Activated CD4-positive, alpha-beta T cell treated with anti-CD3 and anti-CD28 coated beads for 24 hours (primary cell): ENCODE results near the gene SLC39A2.
"Not testable (repeated sequence)": the region's sequence is repeated elsewhere in the genome, so short reads cannot be mapped to it uniquely, and the experiment has no call there.

ENCODE experiments used
- DNase-seq, 2 donors: peaks; one replicate each; pipeline ENCODE4 v3.0.0-alpha.2; 2020; ENCODE audit warnings: low read depth in 2 of 2

Gene SLC39A2

GRCh38 chr14:20997115-20997514 is 2.0 kb upstream of the SLC39A2 start:
- no peak for DNase-seq

GRCh38 chr14:20997564-20997963 is 1.5 kb upstream of the SLC39A2 start:
- DNase-seq = no peak

DNA sequence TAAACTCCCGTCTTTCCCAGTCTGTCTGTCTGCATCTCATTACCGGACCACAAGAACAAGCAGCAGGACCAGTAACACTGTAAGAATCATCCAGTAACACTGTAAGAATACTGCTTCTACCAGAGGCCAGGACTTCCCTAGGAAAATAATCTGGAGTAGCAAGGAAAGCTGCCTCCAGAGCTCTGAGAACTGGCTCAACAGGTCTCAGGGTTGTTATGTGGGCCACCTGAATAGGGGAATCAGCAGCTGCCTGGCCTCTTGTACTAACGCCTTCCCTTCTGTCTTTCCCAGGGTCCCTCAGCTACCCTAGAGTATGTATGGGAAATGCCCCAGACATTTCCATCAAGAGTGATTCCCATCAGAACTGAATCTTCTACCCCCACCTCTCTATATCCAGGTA is 954 bp upstream of the SLC39A2 start:
- no peak for DNase-seq

DNA sequence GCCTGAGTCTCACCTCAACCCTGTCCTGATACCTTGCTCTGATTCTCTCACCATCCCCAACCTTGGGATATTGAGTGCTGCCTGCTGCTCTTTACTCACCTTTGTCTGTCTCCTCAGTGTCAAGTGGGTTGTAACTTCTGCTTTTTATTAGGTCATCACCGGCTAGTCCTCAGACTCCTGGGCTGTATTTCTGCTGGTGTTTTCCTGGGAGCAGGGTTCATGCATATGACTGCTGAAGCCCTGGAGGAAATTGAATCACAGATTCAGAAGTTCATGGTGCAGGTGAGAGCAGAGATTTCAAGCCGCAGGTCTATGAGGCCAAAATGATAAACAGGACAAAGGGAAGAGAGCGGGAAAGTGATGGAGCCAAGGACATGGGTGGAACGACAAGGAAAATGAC is 498 bp downstream of the SLC39A2 start:
- DNase-seq = no peak

DNA sequence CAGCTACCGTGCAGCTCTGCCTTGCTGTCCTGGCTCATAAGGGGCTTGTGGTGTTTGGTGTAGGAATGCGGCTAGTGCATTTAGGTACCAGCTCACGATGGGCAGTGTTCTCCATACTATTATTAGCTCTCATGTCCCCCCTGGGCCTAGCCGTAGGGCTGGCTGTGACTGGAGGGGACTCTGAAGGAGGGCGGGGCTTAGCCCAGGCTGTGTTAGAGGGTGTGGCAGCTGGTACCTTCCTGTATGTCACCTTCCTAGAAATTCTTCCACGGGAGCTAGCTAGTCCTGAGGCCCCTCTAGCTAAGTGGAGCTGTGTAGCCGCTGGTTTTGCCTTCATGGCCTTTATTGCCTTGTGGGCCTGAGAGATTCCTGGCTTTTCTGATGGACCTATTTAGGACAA is 2.1 kb downstream of the SLC39A2 start:
- no peak for DNase-seq

DNA sequence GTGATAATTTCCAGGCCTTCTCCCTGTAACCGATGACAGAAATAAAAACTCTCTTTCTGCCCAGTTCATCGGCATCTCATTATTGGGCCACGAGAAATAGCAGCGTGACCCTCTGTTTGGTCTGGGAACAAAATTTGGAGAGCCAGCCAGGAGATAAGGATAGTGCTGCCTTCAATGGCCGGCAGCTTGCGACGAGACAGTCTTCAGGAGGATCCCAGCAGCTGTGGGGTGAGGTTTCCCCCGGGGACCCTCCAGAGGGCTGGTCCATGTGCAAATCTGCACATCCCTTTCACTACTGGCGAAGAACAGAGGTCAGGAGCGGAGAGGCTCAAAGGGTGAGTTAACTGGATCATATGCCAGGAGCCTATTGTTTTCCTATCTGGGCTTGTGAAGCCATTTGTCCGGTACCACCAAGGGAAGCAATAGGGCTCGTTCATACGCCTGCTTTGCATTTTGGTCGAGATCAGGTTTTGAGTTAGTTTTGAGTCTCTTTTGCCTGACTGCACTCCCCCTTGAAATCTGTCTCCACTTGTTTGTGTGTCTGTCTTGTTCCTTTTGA is 4.8 kb downstream of the SLC39A2 start:
- DNase-seq = no peak

DNA sequence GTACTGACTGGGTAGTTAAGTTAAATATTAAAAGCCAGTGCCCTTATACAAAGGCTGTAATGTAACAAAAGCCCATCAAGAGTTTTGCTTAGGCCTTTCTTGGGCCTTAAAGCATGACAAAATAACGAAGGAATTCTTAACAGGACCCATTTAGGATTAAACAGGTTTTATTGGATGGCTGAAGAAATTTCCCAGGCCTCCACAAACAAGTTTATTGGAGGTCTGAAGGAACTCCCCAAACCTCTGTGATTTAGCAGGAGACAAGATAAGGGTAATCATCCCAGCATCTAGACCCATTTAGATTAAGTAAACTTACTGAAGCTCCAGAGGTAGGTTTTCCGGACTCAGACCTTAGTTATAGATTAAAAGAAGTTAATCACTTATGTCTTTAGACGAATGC is 10.6 kb downstream of the SLC39A2 start:
- DNase-seq = not testable (repeated sequence)

- no peak for DNase-seq
Measured at GRCh38 chr14:21011136-21011535, 12.0 kb downstream of the SLC39A2 start.

DNA sequence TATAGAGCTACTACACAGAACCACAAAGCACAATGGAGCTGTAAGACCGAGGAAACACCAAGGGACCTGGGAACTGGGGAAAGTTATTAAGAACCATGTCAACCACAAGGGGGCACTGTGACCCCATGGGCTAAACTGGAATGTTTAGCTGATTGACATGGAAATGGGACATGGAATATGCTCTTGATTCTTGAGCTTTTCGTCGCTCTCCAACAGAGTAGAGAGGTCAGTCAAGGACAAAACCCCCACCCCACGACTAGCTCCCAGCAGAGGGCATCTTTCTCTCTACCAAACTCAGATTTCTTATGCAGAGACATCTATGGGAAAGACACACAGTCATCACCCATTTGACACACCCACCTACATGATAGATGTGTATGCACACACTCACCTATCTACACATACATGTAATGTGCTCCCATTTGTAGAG is 15.7 kb downstream of the SLC39A2 start:
- DNase-seq = peak; percentile 78 to 82

DNA sequence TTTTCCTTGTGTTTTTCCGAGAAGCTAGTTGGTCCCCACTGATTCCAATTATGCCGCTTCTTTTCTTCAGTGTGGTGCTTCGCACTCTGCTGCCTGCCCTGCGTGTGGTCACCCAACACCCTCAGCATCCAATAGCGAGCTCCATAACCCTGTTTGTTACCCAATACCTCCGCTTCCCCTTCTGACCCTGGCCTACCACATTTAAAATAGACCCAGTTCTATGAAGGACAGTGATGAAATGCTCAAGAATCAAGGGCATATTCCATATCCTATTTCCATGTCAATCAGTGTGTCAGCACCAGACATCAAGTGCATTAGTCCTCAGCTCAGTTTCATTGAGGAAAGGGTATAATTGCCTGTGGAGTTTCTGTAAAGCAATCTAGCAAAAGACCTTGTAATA is 16.2 kb downstream of the SLC39A2 start:
- no peak for DNase-seq

DNA sequence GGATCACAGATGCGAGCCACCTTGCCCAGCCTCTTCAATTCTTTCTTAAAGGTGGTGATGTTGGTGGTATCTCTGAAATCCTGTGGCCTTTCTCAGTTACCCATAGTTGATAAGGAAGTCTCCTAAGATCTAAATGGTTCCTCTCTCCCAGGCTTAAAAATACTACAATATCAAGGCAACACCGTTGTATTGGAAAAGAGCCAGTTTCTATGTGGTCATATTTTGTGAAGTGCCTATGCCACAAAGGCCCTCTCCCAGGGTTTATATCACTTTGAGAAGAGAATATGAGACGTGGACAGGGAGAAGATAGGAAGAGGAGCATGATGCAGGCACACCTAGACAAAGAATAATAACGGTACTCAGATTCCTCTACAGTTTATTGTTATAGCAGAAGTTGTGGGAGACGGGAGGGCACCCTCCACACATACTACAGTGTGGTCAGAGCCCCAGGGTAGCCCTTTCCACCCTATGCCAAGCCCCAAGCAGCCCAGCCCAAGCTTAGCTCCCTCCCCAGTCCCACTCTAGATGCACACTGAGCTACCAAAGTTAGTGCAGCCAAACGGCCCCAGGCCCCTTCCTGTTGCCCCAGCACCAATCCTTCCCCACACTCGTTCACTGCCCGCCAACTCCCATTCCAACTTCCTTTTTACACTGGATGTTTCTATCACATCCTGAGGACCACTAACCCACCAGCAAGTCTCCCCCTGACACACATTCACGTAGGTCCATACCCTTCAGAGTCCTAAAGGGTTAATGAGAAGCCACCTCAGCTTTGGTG is 17.5 kb downstream of the SLC39A2 start:
- DNase-seq = no peak

DNA sequence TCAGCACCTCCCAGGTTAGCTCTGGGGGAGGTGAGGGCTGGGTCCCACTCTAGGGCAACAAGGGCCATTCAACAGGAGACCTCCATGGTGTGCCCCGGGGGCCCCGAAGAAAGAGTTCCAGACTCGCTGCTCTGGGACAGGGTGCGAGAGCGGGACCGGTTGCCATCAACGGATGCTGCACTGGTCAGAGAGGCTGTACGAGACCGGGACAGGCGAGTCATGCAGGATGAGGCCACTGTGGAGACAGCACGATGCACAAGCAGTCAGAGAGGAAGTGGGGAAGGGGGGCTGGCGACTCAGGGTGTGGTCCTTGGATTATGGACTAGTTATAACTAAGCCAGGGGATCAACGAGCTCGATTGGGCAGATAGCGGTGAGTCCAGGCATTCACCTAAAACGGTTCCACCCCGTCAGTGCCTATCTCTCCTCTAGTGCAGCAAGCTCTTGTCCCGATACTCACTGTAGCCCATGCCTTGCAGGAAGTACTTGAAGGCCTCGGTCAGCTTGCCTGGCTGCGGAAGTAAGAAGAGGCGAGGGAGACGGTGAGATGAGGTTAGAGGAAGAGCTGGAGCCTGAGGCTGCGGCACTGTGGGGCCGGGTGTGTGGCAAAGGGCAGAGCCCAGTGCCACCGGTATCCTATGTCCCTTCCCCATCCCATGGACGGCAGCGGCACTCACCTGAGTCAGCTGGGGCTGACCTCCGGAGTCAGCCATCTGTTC is 18.6 kb downstream of the SLC39A2 start:
- DNase-seq = no peak

DNA sequence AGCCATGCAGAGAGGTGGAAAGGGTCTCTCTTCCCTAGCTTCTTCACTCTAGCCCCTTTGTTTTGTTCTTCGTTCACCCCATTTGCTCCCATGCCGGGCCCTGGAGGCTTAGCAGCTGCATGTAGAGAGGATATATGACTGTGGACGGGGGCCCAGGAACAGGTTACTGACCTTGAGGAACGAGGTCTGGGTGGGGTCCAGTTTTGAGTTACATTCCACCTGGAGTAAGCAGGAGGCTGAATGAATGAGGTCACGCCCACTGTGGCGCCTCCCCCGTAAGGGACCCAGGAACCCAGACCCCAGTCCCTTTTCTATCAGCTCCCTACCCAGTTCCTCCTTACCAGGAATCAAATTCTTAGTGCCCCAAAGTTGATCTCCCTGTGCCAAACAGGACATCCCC is 19.2 kb downstream of the SLC39A2 start:
- DNase-seq = no peak

DNA sequence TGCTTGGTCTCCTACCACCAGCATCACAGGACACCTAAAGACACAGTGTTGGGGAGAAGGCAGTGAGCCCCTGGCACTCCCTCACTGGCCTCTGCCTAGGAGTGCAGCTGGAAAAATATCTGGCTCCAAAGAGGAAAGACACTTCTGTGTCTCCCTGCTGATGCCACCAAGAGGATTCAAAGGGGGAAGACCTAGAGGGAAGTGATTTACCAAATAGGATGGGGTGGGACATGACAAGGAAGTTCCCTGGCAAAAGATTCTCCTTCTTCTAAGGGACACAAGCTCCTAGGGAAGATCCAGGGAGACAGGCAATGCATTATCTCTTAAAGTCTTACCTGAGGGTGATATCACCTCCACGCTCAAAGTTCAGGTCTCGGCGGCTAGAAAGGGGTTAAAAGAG is 19.7 kb downstream of the SLC39A2 start:
- DNase-seq = no peak

GRCh38 chr14:21019366-21019765 is 20.3 kb downstream of the SLC39A2 start:
- DNase-seq = no peak

- DNase-seq = no peak
Measured at GRCh38 chr14:21020977-21021545, 22.0 kb downstream of the SLC39A2 start.

- DNase-seq = no peak
Measured at GRCh38 chr14:21022686-21023085, 23.6 kb downstream of the SLC39A2 start.

DNA sequence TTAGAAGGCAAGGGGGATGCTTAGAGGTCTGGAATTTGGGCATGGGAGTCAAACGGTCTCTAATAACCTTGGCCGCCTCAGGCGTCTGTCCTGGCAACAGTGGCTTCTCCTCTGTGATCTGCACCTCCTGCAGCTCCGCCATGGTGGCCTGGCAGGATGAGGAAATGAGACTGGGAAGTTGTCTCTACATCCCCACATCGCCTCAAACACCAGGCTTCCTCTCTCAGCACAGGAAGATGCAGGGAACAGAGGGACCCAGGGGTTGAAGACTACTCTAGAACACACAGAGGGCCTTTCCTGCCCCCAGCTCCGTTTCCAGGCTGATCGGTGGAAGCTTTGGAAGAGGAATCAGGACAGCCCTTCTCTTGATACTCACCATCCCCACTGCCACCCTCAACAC is 24.1 kb downstream of the SLC39A2 start:
- no peak for DNase-seq

GRCh38 chr14:21023817-21024584 is 24.9 kb downstream of the SLC39A2 start:
- no peak for DNase-seq

GRCh38 chr14:21024585-21025370 is 25.7 kb downstream of the SLC39A2 start, which contains the start of gene NDRG2:
NDRG2 (minus strand) TSS chr14:21025061; CDS start chr14:21023315, 1,746 bp downstream.
- DNase-seq = peak; percentile 50
